A673 (cell line): ENCODE results near the gene IL25. TPM values are rescaled to one million over a fixed set of nuclear protein-coding genes. Genes with fewer than 3 reads are reported as not detected.

Experiments used
- BruUV-seq: library from RNA; stranded (reverse); fragments of 400-500 nt; replicated peaks from 2 replicates; lab custom pipeline; 2021; lab: Mats Ljungman, UMichigan
- CTCF ChIA-PET: fragments of 300-600 bp; sonication (Branson Sonifier 250); formaldehyde crosslinking; loops from one replicate; lab custom pipeline; 2022; ENCODE audit warnings: antibody characterized with exemption; lab: Charles Lee
- POLR2A ChIA-PET: fragments of 300-600 bp; sonication (Branson Sonifier 250); formaldehyde crosslinking; loops from one replicate; lab custom pipeline; 2022; ENCODE audit warnings: antibody characterized with exemption; ENCODE audit not compliant: low non-redundant PET; lab: Charles Lee
- DNase-seq: peaks from one replicate; pipeline ENCODE4 v3.0.0-alpha.2; 2015; ENCODE audit warnings: low spot score
- H3K27ac ChIP-seq: fragments of 200-600 bp; sonication (generic); 2 replicates; pipeline ENCODE4 v1.5.1; 2016; ENCODE audit warnings: mixed run types, low read depth, mild to moderate bottlenecking, mixed read lengths, antibody characterized with exemption, low read length; ENCODE audit not compliant: poor library complexity, severe bottlenecking
- H3K27me3 ChIP-seq: fragments of 200-600 bp; sonication (generic); replicated peaks from 2 replicates; pipeline ENCODE4 v1.6.1; 2017; ENCODE audit warnings: mixed run types, low read depth, mild to moderate bottlenecking, mixed read lengths, antibody characterized with exemption, low read length; ENCODE audit not compliant: insufficient read depth, poor library complexity
- H3K36me3 ChIP-seq: fragments of 200-600 bp; sonication (generic); 2 replicates; pipeline ENCODE4 v1.6.1; 2016; ENCODE audit warnings: mixed run types, mild to moderate bottlenecking, mixed read lengths, antibody characterized with exemption, low read length; ENCODE audit not compliant: insufficient read depth, poor library complexity, severe bottlenecking
- H3K4me1 ChIP-seq: fragments of 200-600 bp; sonication (generic); 2 replicates; pipeline ENCODE4 v1.6.1; 2017; ENCODE audit warnings: mixed run types, mild to moderate bottlenecking, mixed read lengths, antibody characterized with exemption, low read length; ENCODE audit not compliant: insufficient read depth, poor library complexity, severe bottlenecking
- H3K4me3 ChIP-seq: fragments of 200-600 bp; sonication (generic); 2 replicates; pipeline ENCODE4 v1.5.1; 2016; ENCODE audit warnings: low read depth, mixed run types, mild to moderate bottlenecking, mixed read lengths, low read length; ENCODE audit not compliant: poor library complexity, severe bottlenecking
- H3K9me3 ChIP-seq: fragments of 200-600 bp; sonication (generic); 2 replicates; pipeline ENCODE4 v1.6.1; 2016; ENCODE audit warnings: mixed run types, low read depth, mild to moderate bottlenecking, mixed read lengths, antibody characterized with exemption, low read length; ENCODE audit not compliant: poor library complexity, severe bottlenecking
- EZH2 ChIP-seq: fragments of 200-600 bp; sonication (generic); IDR thresholded peaks from 2 replicates; pipeline ENCODE4 v1.6.1; 2017; ENCODE audit warnings: borderline replicate concordance, low read depth, mild to moderate bottlenecking, mixed read lengths, antibody characterized with exemption, low read length; ENCODE audit not compliant: poor library complexity, severe bottlenecking
- intact Hi-C: fragments of 100-400 bp; cut with micrococcal nuclease; formaldehyde crosslinking; loops from one replicate; pipeline ENCODE4 v1.10.0; 2022; ENCODE audit not compliant: unreplicated experiment
- total RNA-seq: library from RNA; stranded (reverse); gene quantifications from 2 replicates; pipeline ENCODE4 v1.2.3, GENCODE V29; 2021
- TF ChIP-seq, protein P1 (sequence below): fragments of 300-800, 200-600 bp; sonication (generic); conservative IDR thresholded peaks from 2 replicates; pipeline ENCODE4 v1.5.1; 2017; ENCODE audit warnings: low read depth, mild to moderate bottlenecking, antibody characterized with exemption, low read length, moderate library complexity, mixed read lengths

The IL25 gene
- total RNA-seq, 1 experiment from 2014 or later: not detected

GRCh38 chr14:23411563-23412525 lies 39.2 kb downstream of the IL25 start:
- BruUV-seq: no TSS peak
- DNase-seq: no peak
- H3K9me3 ChIP-seq: no peaks in the 10 kb centered on the region
- no peak overlapping the region for H3K4me3 ChIP-seq
- H3K4me1 ChIP-seq: no peaks in the 10 kb centered on the region
- H3K27ac ChIP-seq: no peak overlapping the region
- intact Hi-C loops: no loop called here
- H3K36me3 ChIP-seq: no peaks in the 10 kb centered on the region
- ChIA-PET POLR2A (no interaction called here), CTCF (no interaction called here)
- H3K27me3 ChIP-seq: peaks cover 5% of the 10 kb centered on the region
- no peak for TF ChIP-seq EZH2
- TF ChIP-seq, protein P1, sequence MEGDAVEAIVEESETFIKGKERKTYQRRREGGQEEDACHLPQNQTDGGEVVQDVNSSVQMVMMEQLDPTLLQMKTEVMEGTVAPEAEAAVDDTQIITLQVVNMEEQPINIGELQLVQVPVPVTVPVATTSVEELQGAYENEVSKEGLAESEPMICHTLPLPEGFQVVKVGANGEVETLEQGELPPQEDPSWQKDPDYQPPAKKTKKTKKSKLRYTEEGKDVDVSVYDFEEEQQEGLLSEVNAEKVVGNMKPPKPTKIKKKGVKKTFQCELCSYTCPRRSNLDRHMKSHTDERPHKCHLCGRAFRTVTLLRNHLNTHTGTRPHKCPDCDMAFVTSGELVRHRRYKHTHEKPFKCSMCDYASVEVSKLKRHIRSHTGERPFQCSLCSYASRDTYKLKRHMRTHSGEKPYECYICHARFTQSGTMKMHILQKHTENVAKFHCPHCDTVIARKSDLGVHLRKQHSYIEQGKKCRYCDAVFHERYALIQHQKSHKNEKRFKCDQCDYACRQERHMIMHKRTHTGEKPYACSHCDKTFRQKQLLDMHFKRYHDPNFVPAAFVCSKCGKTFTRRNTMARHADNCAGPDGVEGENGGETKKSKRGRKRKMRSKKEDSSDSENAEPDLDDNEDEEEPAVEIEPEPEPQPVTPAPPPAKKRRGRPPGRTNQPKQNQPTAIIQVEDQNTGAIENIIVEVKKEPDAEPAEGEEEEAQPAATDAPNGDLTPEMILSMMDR: no peak

DNA sequence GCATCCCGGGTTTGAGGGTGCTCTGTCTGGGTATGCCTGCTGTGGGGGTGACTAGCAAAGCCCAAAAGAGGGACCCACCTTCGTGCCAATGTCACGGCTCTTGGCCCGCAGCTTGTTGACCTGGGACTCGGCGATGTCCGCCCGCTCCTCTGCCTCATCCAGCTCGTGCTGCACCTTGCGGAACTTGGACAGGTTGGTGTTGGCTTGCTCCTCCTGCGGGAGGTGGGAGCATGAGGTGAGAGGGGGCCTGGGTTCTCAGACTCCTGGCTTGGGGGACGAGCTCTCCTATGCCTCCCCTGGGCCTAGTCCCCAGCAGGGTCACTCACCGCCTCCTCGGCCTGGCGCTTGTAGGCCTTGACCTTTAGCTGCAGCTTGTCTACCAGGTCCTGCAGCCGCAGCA lies 41.1 kb downstream of the IL25 start:
- ChIA-PET POLR2A (no interaction called here), CTCF (no interaction called here)
- no peak for DNase-seq
- H3K36me3 ChIP-seq: no peaks in the 10 kb centered on the region
- no peaks in the 10 kb centered on the region for H3K4me1 ChIP-seq
- no peaks in the 10 kb centered on the region for H3K9me3 ChIP-seq
- TF ChIP-seq, protein P1: no peak
- no peak for TF ChIP-seq EZH2
- H3K27ac ChIP-seq: no peak overlapping the region
- no TSS peak for BruUV-seq
- no peak overlapping the region for H3K4me3 ChIP-seq
- intact Hi-C loops: no loop called here
- H3K27me3 ChIP-seq: peaks cover 2% of the 10 kb centered on the region

GRCh38 chr14:23414254-23414653 lies 41.6 kb downstream of the IL25 start:
- BruUV-seq: no TSS peak
- ChIA-PET POLR2A (no interaction called here), CTCF (no interaction called here)
- Histone ChIP-seq H3K4me1 (no peaks in the 10 kb centered on the region), H3K27me3 (no peaks in the 10 kb centered on the region), H3K27ac (no peak overlapping the region), H3K9me3 (no peaks in the 10 kb centered on the region), H3K4me3 (no peak overlapping the region), H3K36me3 (no peaks in the 10 kb centered on the region)
- intact Hi-C loops: no loop called here
- DNase-seq: no peak
- TF ChIP-seq EZH2: no peak
- TF ChIP-seq, protein P1: no peak
